MM.1S (cell line): Measurements from ENCODE around the gene TMEM40.

Experiments
- EZH2 ChIP-seq: fragments of 300-600 bp; sonication (generic); optimal IDR thresholded peaks from 2 replicates; pipeline ENCODE3; 2017; ENCODE audit warnings: low read depth, mild to moderate bottlenecking, antibody characterized with exemption, low read length, mixed read lengths
- TF ChIP-seq, protein P1 (sequence below): fragments of 300-600 bp; sonication (generic); IDR thresholded peaks from 2 replicates; pipeline ENCODE4 v1.5.1; 2016; ENCODE audit warnings: antibody characterized with exemption, low read length, mixed read lengths

- TF ChIP-seq, protein P1, sequence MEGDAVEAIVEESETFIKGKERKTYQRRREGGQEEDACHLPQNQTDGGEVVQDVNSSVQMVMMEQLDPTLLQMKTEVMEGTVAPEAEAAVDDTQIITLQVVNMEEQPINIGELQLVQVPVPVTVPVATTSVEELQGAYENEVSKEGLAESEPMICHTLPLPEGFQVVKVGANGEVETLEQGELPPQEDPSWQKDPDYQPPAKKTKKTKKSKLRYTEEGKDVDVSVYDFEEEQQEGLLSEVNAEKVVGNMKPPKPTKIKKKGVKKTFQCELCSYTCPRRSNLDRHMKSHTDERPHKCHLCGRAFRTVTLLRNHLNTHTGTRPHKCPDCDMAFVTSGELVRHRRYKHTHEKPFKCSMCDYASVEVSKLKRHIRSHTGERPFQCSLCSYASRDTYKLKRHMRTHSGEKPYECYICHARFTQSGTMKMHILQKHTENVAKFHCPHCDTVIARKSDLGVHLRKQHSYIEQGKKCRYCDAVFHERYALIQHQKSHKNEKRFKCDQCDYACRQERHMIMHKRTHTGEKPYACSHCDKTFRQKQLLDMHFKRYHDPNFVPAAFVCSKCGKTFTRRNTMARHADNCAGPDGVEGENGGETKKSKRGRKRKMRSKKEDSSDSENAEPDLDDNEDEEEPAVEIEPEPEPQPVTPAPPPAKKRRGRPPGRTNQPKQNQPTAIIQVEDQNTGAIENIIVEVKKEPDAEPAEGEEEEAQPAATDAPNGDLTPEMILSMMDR: no peak
- no peak for TF ChIP-seq EZH2
Measured at GRCh38 chr3:12799525-12800440, 40.7 kb upstream of the TMEM40 start.
